ENCODE measurements around the gene BCL7C.

BCL7C gene

GRCh38 chr16:30837904-30838303 is 56.0 kb downstream of the BCL7C start:
- Histone ChIP-seq H3K9me3 (ENCODE audit: low read length) (no peaks in the 10 kb centered on the region), H4K20me1 (ENCODE audit: insufficient read depth, low read length) (no peaks in the 10 kb centered on the region), H3K79me2 (ENCODE audit: insufficient read depth, low read length) (no peaks in the 10 kb centered on the region), H3K27ac (ENCODE audit: low read depth, low read length, poor library complexity, severe bottlenecking) (no peak overlapping the region), H2AFZ (ENCODE audit: low read length) (no peak overlapping the region), H3K4me2 (ENCODE audit: low read length) (no peak overlapping the region), H3K36me3 (ENCODE audit: insufficient read depth, low read length) (no peaks in the 10 kb centered on the region), H3K27me3 (ENCODE audit: insufficient read depth, low read length) (peaks cover 4% of the 10 kb centered on the region; the same call in 1 of the 2 replicates), H3K4me3 (ENCODE audit: low read depth, low read length, poor library complexity, severe bottlenecking) (no peak overlapping the region), H3K4me1 (ENCODE audit: insufficient read depth, low read length, severe bottlenecking) (no peaks in the 10 kb centered on the region), H3K9ac (ENCODE audit: low read length) (no peak overlapping the region), H3F3A (ENCODE audit: insufficient read depth, low read length) (no peaks in the 10 kb centered on the region), H3K9me2 (ENCODE audit: low read depth, low read length) (no peaks in the 10 kb centered on the region)
- TF ChIP-seq EZH2 (IDR thresholded peaks at IDR 0.05; ENCODE audit: borderline replicate concordance, low read length) = no peak
- TF ChIP-seq CTCF (IDR thresholded peaks at IDR 0.05; ENCODE audit: low read length) = no peak

Measured in OCI-LY1 (cell line).